Testis (tissue), 3 donors: Measurements from ENCODE around the gene NOS1. TPM values are rescaled to one million over a fixed set of nuclear protein-coding genes. Genes with fewer than 3 reads are reported as not detected.
"Not testable (repeated sequence)": the region's sequence is repeated elsewhere in the genome, so short reads cannot be mapped to it uniquely, and the experiment has no call there.

Experiments used
- DNase-seq: peaks from one replicate; pipeline ENCODE4 v3.0.0-alpha.2; 2019
- H3K27ac ChIP-seq, 2 donors: fragments of 200-600 bp; sonication (generic); one replicate each; pipeline ENCODE4 v1.5.1; 2019
- H3K27me3 ChIP-seq: fragments of 200-600 bp; sonication (generic); one replicate; pipeline ENCODE4 v1.5.1; 2019
- H3K36me3 ChIP-seq: fragments of 200-600 bp; sonication (generic); one replicate; pipeline ENCODE4 v1.5.1; 2017; ENCODE audit warnings: low read depth; ENCODE audit errors: missing control alignments
- H3K4me1 ChIP-seq: fragments of 200-600 bp; sonication (generic); one replicate; pipeline ENCODE4 v1.5.1; 2019
- H3K4me3 ChIP-seq, 2 donors: fragments of 200-600 bp; sonication (generic); one replicate each; pipeline ENCODE4 v1.5.1; 2017 to 2019
- H3K9me3 ChIP-seq: fragments of 200-600 bp; sonication (generic); one replicate; pipeline ENCODE4 v1.5.1; 2017
- POLR2A ChIP-seq: fragments of 450-650 bp; IDR thresholded peaks from one replicate; pipeline ENCODE4 v1.6.1; 2017; ENCODE audit warnings: antibody characterized with exemption, mild to moderate bottlenecking, moderate library complexity
- WGBS, 2 donors: methylation state at CpG; one replicate each; pipeline ENCODE4 v1.1.5; 2018; 5-methylcytosine and 5-hydroxymethylcytosine counted together
- intact Hi-C: fragments of 100-400 bp; cut with DNase I; formaldehyde crosslinking; loops from one replicate; pipeline ENCODE4 v1.15.1; 2023; ENCODE audit warnings: low total_unique reads
- polyA plus RNA-seq: library from polyadenylated mRNA; stranded (reverse); fragments of 350-450 nt; fragmentation: Illumina TruSeq; extraction: RNeasy Lipid Tissue Mini Kit (QIAGEN cat#74804); gene quantifications from one replicate; pipeline ENCODE4 v1.2.3, GENCODE V29; 2014; ENCODE audit warnings: low read depth, low replicate concordance; ENCODE audit not compliant: insufficient read depth
- total RNA-seq, 2 donors: library from RNA; depleted of rRNA; stranded (reverse); fragments of >200 nt; gene quantifications; one replicate each; pipeline ENCODE4 v1.2.3, GENCODE V29; 2016
- TF ChIP-seq, protein P1 (sequence below), 3 experiments: fragments of 450-650 bp in 2 of 3; fragments of 200-600 bp in 1 of 3; sonication (generic) in 1 of 3; IDR thresholded peaks; one replicate each; pipeline ENCODE4 v1.5.1; 2016 to 2019; ENCODE audit warnings: antibody characterized with exemption in 3 of 3, mild to moderate bottlenecking in 2 of 3, moderate library complexity in 1 of 3

NOS1 gene
- total and polyA plus RNA-seq, 3 donors from 2014 or later = 1.5 to 3.8 (median 3.1) TPM

DNA sequence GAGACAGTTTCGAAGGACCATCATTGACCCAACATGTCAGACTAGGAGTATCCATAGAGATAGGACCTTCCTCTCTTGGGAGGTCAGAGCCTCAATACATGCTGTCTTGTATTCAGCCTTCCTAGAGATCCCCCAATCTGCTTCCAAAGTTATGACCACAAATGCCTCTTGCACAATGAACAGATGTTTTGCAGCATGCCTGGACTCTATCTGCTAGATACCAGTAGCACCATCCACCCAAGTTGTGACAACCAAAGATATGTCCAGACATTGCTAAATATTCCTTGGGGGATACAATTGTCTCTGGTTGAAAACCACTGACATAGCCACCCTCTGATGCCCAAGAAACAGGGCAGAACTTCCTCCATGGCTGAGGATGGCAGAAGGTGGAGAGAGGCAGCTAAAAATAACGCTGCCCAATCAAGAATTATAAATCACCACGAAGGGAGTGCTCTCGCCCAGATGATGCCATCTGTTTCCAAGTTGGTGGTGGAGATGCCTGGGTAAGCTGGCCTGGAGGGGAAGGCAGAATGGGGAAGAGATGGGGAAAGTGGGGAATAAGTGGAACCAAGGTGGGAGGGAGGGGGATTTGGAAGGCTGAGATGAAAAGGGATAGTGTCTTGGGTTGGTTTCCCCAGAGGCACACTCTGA, 42.9 kb upstream of the NOS1 start:
- 79 to 81% methylated on average over 4 of the region's 4 CpGs for WGBS, 2 donors
- H3K27ac ChIP-seq = no peak overlapping the region
- no peaks in the 10 kb centered on the region for H3K27me3 ChIP-seq
- no peak for DNase-seq
- no peaks in the 10 kb centered on the region for H3K9me3 ChIP-seq
- peaks cover 4% of the 10 kb centered on the region for H3K4me1 ChIP-seq
- TF ChIP-seq POLR2A = no peak
- TF ChIP-seq, protein P1, sequence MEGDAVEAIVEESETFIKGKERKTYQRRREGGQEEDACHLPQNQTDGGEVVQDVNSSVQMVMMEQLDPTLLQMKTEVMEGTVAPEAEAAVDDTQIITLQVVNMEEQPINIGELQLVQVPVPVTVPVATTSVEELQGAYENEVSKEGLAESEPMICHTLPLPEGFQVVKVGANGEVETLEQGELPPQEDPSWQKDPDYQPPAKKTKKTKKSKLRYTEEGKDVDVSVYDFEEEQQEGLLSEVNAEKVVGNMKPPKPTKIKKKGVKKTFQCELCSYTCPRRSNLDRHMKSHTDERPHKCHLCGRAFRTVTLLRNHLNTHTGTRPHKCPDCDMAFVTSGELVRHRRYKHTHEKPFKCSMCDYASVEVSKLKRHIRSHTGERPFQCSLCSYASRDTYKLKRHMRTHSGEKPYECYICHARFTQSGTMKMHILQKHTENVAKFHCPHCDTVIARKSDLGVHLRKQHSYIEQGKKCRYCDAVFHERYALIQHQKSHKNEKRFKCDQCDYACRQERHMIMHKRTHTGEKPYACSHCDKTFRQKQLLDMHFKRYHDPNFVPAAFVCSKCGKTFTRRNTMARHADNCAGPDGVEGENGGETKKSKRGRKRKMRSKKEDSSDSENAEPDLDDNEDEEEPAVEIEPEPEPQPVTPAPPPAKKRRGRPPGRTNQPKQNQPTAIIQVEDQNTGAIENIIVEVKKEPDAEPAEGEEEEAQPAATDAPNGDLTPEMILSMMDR (IDR thresholded peaks at IDR 0.05) = no peak
- intact Hi-C loops = no loop called here
- H3K4me3 ChIP-seq = no peak overlapping the region
- no peaks in the 10 kb centered on the region for H3K36me3 ChIP-seq

DNA sequence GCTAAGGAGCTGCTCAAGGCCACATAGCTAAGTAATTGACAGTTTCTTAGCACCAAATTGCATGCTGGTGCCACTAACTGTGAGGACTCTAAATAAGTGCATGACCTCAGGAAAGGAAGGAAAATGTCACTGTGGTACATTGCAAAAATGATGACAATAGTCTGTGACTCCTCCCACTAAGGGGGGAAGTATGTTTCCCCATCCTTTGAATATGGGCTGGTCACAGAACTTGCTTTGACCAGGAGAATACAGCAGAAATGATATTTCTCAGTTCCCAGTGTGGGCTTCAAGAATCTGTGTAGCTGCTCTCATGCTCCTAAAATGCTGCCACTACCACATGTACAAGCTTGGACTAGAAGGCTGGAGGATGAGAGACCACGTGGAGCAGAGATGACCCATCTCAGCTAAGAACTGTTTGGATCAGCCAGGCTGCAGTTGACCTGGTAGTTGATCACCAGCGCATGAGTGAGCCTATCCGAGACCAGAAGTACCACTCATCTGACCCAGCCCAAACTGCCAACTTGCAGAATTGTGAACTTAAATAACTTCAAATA, 42.2 kb upstream of the NOS1 start:
- no peak for DNase-seq
- WGBS, 2 donors = 89 to 97% methylated on average over 3 of the region's 3 CpGs
- Histone ChIP-seq H3K27me3 (no peaks in the 10 kb centered on the region), H3K4me1 (peaks cover 4% of the 10 kb centered on the region), H3K27ac (no peak overlapping the region), H3K36me3 (no peaks in the 10 kb centered on the region), H3K4me3 (no peak overlapping the region), H3K9me3 (no peaks in the 10 kb centered on the region)
- intact Hi-C loops = no loop called here
- TF ChIP-seq, protein P1 (IDR thresholded peaks at IDR 0.05) = no peak
- no peak for TF ChIP-seq POLR2A

DNA sequence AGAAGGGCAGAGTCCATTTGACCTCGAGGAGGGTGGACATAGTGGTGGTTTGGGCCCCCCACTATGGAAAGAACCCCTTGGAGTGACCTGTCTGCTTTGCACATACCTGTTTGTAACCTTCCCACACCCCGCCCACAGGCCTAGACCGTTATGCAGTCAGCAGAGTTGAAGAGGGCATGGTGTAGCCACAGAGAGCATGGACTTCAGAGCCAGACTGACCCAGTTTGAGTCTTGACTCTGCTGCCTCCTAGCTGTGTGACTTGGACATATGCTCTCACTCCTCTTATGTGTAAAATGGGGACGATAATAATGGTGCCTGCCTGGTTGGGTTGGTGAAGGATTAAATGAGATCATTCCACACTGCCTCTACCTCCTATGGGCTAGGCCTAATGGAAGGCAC, 40.9 kb upstream of the NOS1 start:
- no peaks in the 10 kb centered on the region for H3K36me3 ChIP-seq
- TF ChIP-seq POLR2A = no peak
- TF ChIP-seq, protein P1 (IDR thresholded peaks at IDR 0.05) = no peak
- intact Hi-C loops = no loop called here
- no peak overlapping the region for H3K27ac ChIP-seq
- DNase-seq = no peak
- H3K27me3 ChIP-seq = no peaks in the 10 kb centered on the region
- no peaks in the 10 kb centered on the region for H3K4me1 ChIP-seq
- H3K4me3 ChIP-seq = no peak overlapping the region
- H3K9me3 ChIP-seq = no peaks in the 10 kb centered on the region
- WGBS, 2 donors = 62 to 69% methylated on average over 4 of the region's 4 CpGs

DNA sequence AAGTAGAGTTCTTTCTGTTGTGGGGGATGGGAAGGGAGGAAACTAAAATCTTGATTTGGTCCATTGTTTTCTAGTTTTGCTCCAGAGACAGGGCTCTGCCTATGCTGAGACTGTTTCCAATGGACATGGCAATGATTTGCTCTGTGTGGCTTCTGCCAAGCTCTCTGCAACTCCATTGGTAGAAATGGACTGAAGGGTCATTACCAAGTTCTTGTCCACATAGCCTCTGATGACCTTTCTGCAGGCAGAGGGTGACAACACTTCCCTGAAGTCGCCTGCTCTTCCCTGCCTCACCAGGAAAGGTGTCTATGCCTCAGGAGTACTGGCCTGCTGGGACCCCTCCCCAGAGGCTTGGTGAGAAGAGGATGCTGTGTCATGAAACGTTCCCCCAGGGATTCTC, 39.5 kb upstream of the NOS1 start:
- TF ChIP-seq, protein P1 (IDR thresholded peaks at IDR 0.05) = no peak
- TF ChIP-seq POLR2A = no peak
- Histone ChIP-seq H3K4me3 (no peak overlapping the region), H3K27ac (no peak overlapping the region), H3K9me3 (no peaks in the 10 kb centered on the region), H3K36me3 (no peaks in the 10 kb centered on the region), H3K27me3 (no peaks in the 10 kb centered on the region), H3K4me1 (no peaks in the 10 kb centered on the region)
- WGBS, 2 donors = 40 to 63% methylated on average over 1 to 2 of the region's 2 CpGs
- DNase-seq = no peak
- intact Hi-C loops = no loop called here

GRCh38 chr12:117398482-117398881, 37.1 kb upstream of the NOS1 start:
- H3K36me3 ChIP-seq, intact Hi-C loops: not testable (repeated sequence)

More at GRCh38 chr12:117398482-117398881, 37.1 kb upstream of the NOS1 start:
- not testable (repeated sequence) for DNase-seq, H3K4me1 ChIP-seq, H3K27ac ChIP-seq, H3K4me3 ChIP-seq, H3K27me3 ChIP-seq, H3K9me3 ChIP-seq
